ENCODE data around the gene TMTC4.
A peak's percentile ranks its signal among the peaks of the same experiment; 100 is the strongest.
"Not testable (repeated sequence)": the region's sequence is repeated elsewhere in the genome, so short reads cannot be mapped to it uniquely, and the experiment has no call there.

The TMTC4 gene

DNA sequence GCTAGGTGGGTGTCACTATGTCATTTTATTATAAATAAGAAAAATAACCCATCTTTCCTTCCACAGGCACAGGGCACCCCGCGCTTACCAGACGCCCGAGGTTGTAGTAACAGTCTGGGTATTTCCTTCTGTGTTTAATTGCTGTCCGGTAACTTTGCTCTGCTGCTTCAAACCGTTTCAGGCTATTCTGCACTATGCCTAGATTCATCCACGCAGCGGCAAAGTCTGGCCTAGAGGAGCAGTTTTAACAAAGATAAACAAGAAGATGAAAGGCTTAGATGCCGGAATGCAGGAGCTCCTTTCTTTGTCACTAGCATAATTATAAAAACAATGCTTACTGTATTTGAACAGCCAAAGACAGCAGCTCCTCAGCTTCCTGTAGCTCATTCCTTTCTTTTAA lies 49.1 kb downstream of the TMTC4 start:
- DNase-seq (ENCODE audit: low read depth): no peak

DNA sequence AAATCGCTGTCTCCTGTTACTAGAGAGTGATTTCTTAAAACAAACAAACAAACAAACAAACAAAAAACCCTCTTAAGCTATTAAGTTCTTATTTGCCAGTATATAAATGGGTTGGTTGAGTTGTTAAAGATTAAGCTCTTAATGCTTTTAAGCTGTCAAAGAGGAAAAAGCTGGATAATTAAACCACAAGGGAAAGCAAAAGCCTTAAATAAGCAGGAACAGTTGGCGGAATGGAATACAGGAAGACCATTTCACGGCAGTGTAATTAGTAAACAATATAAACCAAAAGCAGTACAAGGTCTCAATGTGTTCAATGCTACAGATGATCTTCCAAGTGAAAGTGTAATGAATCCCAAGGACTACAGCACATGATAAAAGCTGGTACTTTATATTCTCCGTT lies 53.8 kb downstream of the TMTC4 start:
- DNase-seq (ENCODE audit: low read depth): no peak

DNA sequence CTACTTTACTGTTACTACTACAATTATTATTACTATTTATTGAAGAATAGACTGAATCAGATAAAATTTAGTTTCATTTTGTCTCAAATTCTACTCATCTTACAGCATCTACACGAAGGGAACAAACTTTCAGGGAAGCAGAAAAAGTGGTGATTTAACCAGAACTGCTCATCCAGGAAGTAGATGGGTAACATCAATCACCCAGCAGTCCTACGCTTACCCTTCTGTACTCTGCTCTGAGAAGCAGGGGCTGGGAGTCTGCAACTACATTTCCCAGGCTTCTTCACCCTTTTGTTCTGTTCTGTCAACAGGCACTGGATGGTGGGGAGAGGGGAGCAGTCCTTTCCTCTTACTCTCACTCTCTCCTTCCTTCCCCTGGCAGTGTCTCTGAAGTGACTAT lies 54.7 kb downstream of the TMTC4 start:
- no peak for DNase-seq (ENCODE audit: low read depth)

DNA sequence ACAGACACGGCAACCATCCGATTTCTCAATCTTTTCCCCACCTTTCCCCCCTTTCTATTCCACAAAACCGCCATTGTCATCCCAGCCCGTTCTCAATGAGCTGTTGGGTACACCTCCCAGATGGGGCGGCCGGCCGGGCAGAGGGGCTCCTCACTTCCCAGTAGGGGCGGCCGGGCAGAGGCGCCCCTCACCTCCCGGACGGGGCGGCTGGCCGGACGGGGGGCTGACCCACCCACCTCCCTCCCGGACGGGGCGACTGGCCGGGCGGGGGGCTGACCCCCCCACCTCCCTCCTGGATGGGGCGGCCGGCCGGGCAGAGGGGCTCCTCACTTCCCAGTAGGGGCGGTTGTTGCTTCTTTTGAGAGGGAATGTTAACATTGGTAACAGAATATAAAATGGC lies 55.7 kb downstream of the TMTC4 start:
- not testable (repeated sequence) for DNase-seq (ENCODE audit: low read depth)

DNA sequence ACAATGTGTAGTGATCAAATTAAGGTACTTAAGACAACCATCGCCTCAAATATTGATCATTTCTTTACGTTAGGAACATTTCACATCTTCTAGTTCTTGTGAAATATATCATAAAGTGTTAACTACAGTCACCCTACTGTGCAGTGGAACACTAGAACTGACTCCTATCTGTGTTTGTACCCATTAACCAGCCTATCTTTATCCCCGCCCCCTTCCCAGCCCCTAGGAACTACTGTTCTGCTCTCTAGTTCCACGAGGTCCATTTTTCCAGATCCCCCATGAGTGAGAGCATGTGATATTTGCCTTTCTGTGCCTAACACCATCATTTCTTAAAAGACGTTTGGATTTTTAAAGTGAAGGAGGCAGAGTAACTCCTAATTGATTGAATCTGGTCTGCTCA lies 61.6 kb downstream of the TMTC4 start:
- DNase-seq (ENCODE audit: low read depth): no peak

DNA sequence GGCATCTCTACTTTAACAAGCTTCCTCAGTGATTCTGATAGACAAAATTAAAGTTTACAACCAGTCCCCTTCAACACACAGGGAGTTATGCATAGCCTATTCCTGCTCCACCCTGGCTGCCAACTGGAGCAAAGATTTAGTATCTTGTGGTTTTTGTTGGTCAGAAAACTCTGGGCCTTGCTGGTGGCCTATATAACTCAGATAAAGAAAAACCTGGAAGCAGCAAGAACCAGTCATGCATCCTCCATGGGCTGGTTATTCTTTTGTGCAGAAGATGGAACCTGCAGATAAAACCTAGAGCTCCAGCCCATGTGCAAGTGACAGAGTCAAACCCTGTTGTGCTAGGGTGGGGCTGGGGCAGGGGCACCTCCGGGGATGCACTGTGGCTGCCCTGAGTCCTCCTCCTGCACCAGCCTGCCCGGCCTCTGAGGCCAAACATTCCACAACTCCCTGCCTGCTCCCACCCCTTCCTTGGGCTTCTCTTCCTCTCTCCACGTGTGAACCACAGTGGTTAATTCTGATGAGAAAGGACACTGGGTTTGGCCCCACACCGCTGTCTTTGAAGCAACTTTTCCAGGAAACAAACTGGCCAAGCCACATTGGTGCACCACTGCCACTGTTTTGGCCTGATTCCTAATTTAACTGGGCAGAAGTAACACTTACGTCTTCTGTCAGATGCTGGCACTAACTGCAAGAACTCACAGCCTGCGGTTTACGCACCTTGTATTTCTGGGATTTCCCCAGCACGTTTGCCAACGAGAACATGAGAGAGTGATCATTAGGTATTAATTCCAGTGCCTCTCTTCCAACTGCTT lies 62.7 kb downstream of the TMTC4 start:
- no peak for DNase-seq (ENCODE audit: low read depth)

DNA sequence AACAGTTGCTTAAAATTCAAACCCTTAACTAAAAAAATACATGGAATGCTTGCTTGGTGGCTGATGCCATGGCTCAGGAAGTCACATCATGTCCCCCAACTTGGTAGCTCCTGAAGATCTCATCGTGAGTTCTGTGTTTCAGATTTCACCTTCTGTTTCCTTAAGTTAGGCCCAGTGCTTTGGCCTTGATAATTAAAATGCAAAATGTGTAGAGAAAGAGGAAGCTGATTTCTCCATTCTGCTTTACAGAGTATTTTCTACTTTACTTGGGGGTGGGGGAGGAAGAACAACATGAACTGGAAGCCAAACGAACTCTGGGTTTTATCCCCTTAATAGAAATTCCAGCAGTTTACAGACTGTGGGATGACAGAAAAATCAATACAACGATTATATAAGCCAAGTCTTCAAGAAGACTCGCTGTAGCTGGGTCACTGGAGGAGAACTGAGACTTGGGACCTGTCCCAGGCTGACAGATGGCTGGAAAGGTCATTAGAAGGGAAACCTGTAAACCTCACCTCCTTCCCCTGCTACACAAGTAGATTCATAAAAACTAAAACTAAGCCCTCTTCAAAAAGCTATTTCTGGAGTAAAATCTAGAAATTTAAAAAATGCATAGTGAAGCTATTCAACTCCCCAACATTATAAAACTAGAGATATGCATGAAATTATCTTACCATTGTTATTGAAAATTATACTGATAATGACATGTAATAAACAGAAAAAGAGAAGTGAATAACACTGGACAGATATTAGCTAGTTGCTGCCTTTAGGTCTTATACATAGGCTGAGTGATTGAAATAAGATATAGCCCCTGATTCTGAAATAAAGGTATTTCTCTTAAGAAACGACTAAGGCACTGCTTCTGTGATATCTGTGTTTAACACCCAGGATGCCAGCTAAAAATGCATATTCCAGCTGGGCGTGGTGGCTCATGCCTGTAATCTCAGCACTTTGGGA lies 63.9 kb downstream of the TMTC4 start:
- DNase-seq (ENCODE audit: low read depth): no peak

DNA sequence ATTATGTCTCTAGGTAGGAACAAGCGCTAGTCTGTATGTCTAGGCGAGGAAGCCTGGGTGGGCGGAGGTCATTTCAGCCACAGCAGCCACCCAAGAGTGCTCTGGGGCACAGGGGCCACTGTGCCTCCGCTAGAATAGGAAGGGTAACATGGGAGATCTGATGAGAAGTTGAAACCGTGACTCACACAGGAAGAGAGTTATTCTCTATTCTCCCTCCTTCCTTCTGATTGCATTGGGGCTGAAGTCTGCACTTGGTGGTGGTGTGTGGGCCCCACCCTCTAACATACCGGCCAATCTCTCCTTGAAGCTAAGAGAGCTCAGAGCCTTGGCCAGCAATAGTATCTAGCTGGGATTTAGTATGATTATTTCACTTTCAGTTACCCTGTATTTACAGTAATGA lies 65.7 kb downstream of the TMTC4 start:
- no peak for DNase-seq (ENCODE audit: low read depth)

DNA sequence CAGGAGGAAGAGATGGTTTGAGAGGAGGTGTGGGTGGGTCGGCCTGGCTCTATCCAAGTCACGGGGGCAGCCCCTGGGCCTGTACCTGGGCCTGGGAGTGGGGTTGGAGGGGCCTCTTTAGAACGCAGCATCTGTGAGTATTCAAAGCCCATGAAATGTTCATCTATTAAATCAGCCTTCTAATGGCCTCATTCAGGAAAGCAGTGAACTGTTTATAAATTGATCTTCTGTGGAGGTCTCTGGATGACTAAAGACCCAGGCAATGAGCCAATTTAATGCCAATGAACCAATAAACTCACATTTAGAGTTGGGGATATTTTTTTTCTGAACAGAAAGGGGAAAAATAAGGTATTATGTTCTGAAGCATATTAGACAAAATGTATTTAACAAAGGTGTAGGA lies 66.1 kb downstream of the TMTC4 start:
- no peak for DNase-seq (ENCODE audit: low read depth)

DNA sequence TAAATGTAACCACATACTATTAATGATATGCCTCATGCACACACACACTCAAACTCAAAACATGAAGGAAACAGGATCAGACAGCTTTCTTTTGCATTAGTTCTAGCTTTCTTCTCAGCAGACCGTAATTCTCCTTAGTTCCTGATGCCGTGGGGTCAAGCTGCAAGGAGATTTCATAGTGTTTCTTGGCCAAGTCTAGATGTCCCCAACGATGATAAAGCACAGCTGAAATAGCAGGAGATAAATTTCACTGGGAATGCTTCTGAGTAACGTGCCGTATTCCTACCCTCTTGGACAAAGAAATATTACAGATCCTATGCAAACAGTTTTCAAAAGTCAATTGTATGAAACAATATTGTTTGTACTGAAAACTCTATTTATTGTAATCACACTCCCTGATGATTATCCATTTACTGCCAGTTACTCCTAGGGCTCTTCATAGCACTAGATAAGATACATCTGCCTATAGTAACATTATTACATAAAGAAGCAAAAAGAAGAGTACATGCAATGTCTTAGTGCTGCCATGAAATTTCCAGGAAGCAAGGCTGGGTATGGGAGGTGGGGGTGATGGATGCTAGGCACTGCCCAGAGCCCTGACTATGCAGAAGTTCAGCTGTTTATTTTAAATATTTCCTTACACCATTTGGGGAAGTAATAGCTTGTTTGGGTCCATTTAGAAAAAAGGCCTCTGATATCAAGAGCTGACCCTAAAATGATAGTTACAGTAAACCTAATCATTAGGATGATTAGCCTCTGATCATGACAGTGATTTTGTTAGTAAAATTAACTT lies 69.5 kb downstream of the TMTC4 start:
- no peak for DNase-seq (ENCODE audit: low read depth)

DNA sequence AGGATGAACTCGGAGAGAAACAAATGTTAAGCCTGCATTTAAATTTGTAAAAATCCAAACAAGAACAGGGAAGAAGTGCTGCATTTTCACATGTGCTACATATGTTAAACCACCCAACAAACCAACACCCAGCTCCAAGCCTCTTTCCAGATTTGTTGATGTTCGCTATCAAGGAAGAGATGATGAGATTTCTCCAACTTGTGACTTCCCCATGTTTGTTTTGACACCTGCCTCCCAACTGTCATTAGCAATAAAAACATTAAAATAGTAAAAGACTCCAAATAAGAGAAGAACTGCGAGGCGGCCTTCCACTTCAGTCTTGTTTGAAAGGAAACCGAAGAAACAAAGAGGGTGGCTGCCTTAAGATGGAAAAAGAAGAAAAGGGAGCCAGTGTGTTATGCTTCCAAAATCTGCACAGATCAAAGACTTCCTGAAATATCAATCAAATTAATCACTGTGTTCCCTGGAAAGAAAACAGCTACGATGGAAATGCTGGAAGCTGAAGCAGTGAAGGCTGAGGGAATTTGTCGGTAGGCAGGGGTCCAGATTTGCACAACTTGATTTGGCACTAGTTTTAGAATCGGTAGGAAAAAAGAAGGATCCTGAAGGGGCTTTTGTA lies 72.0 kb downstream of the TMTC4 start:
- no peak for DNase-seq (ENCODE audit: low read depth)

DNA sequence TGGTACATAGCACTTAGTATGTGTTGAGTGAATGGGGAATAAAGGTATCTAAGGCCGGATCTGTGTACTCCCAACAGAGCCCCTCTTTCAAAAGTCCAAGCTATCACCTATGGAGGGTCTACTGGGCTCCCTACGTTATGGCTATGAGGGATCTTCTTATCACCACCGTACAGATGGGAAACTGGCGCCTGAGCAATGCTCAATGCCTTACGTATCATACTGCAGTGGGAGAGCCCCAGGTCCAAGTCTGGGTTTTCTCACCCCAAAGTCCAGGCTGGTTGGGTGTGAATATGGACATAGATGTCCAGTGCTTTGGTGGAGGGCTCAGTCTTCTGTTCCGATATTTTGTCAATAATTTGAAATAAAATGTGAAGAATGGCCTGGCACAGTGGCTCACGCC lies 72.9 kb downstream of the TMTC4 start:
- DNase-seq (ENCODE audit: low read depth): no peak

DNA sequence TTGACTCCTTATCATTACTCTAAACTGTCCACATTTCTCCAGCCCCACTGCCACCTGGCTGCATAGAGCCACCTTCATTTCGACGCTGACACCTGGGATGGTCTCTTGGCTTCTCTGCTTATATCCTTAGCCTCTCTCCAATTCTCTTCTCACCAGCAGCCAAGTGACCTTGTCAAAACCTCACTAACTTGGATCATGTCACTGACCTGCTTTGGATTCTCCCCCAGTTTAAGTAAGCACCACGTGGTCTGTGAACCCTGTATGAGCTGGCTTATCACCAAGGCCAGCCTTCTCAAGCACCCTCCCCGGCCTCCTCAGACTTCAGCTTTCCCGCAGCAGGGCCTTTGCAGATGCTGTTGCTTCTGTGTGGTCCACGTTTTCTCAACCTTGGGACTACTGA lies 73.7 kb downstream of the TMTC4 start:
- no peak for DNase-seq (ENCODE audit: low read depth)

DNA sequence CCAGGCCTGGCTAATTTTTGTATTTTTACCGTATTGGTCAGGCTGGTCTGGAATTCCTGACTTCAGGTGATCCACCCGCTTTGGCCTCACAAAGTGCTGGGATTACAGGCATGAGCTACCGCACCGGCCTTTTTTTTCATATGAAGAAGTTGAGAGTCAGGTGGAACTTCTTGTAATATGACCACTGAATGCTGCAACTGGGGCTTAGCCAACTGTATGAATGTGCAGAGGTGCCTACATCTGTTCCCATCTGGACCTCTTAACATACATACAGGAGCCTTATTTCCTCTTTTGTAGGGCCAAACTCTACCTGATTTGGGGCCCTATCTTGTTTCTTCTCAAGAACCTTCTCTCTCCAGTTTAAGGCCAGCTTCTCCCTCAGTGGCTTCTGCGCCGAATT lies 74.1 kb downstream of the TMTC4 start:
- no peak for DNase-seq (ENCODE audit: low read depth)

DNA sequence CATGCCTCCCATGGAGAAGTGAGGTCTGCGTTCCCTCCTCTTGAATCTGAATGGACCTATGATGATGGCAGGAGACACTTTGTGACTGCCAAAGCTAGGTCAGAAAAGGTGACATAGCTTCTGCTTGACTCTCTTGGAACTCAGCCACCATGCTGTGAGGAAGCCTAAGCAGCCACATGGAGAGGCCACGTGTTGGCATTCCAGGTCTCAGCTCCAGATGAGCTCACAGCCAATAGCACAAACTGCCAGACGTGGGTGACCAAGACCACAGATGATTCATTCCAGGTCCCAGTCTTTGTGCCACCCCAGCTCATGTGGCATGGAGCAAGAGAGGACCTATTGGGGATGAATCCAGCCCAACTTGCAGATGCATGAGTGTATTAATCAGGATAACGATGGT lies 77.3 kb downstream of the TMTC4 start:
- DNase-seq (ENCODE audit: low read depth): no peak

DNA sequence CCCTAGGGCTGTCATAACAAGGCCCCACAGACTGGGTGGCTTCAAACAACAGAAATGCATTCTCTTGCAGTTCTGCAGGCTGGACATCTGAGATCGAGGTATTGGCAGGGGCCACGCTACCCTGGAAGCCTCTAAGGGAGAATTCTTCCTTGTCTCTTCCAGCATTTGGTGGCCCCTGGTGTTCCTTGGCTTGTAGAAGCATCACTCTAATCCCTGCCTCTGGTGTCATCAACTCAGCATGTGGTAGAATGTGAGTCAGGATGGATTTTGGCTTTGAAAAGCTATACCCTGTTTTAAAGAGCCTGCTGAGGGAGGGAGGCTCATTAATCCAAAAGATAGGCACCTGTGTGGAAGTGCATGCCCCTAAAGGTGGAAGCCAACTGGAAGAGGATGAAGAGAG lies 78.1 kb downstream of the TMTC4 start:
- no peak for DNase-seq (ENCODE audit: low read depth)

DNA sequence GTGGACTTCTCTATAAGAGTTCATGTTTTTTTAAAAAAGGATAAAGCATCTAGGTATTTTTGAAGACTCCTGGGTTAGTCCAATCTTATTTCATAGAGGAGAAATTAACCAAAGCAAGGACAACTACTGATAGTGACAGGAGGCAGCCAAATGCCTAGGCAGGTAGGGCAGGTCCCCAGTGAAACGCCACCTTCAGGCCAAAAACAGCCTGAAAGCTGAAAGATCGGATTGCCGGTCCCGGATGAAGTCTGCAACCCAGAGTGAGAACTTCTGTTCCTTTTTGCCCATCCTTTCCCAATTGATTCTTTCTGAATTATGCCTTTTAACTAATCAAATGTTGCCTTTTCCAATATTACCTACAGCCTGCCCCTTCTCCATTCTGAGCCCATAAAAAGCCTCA lies 79.9 kb downstream of the TMTC4 start:
- DNase-seq (ENCODE audit: low read depth): no peak

DNA sequence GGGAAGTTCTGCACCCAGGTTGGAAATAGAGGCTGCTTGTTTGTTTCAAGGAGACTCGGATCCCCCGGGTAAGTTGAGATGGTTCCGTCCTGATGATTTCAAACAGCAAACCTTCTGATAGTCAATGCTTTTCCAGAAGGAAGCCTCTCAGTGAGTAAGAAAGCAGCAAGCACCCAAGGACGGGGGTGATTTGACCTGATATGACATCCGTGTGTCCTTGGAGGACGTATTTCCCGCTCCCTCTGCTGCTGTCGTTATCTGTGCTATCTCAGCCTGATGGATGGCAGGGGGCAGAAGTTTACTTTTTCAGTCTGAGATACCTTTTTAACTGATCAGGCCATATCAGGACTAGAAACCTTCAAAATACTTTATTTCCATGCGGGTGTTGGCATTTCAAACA lies 80.3 kb downstream of the TMTC4 start:
- no peak for DNase-seq (ENCODE audit: low read depth)

DNA sequence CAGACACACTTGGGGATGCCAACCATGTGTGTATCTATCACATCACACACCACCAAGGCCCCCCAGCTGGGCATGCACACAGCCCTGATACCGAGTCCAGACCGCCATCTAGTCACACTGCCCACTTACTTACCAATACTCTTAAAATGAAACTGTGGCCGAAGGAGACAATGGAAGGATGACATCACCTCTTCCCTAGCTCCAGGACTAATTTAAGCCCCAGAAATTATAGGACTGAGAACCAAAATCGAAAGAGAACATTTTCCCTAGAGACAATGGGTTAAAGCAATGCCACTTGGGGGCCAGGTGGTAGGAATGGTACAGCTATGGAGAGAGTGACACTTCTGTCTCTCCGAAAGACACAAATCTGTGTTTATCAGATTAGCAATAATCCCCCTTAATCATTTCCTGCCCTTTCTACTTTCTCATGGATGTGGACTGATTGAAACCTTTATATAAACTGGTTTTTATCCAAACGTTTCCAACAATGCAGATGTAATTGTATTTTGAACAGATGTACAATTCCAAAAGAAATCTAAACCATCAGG lies 85.3 kb downstream of the TMTC4 start:
- DNase-seq (ENCODE audit: low read depth): no peak

DNA sequence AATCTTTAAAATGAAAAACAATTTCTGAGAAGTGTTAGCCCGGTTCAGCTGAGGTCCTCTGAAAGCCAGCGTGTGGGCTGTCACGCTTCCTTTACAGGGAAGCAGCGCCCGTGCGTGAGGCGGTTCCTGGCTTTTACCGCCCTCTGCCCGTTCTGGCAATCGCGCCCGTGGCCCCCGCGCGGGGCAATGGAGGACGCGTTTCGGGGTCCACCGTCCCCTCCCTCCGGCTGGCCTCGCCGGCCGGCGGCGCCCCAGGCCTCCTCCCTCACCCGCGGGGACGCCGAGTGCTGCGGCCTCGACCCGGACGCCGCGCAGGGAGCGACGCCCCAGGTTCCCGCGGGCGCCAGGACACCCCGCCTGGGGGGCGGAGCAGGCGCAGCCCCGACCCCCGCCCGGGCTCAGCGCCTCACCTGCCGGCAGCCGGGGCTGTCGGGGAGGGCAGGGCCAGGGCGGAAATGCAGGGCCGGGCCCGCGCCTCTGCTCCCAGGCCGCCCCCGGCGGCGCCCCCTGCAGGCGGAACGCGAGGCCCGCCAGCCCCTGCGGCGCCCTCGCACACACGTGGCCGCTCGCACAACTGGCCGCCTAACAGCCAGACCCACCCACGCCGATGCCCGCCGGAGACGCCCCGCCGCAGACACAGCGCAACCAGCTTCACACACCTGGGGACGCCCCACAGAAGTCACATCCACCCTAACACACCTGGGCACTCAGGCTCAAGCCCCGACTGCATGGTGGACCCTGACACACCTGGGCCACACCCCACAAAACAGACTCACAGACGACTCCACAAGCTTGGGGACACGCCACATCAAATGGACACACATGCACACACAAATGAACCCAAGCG lies 86.0 kb downstream of the TMTC4 start, which contains the start of gene GGACT:
TSS of gene GGACT (minus strand) at position 459 of the 847 bp plus-strand sequence. CDS start 56,198 bp downstream, outside the sequence.
- peak; percentile 82 for DNase-seq (ENCODE audit: low read depth)

DNA sequence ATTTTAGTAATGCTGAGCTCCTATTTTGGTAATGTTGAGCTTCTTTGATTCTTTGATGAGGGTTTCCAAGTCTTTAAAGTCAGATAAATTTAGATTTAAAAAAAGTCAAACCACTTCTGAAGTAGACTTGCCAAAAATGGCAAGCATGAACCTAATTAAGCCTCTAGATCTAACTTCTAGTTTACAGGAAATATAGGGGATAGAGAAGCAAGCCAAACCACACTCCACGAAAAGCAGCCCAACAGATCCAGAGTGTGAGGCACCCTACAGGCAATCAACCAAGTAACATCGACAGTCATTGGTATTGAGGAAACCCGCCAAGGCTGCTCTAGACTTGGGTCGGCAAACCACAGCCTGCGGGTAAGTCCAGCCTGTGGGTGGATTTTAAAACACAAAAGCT lies 89.7 kb downstream of the TMTC4 start:
- DNase-seq (ENCODE audit: low read depth): no peak

Data from activated T-cell treated with anti-CD3 and anti-CD28 coated beads for 1 hour (primary cell).